Astrocyte of the cerebellum (primary cell): ENCODE results near the gene NDUFS3.

ENCODE experiments used
- DNase-seq: peaks from one replicate; pipeline ENCODE4 v3.0.0-alpha.2; 2011; ENCODE audit warnings: low read depth
- H3K4me3 ChIP-seq: 2 replicates; pipeline ENCODE4 v1.5.1; 2011; ENCODE audit warnings: mild to moderate bottlenecking, low read depth, low read length, moderate library complexity
- CTCF ChIP-seq: IDR thresholded peaks from 2 replicates; pipeline ENCODE4 v1.5.1; 2012; ENCODE audit warnings: low read length, low read depth, moderate library complexity, mild to moderate bottlenecking; ENCODE audit errors: missing control alignments
- in situ Hi-C: cut with HindIII; loops from 2 replicates; pipeline ENCODE4 v1.10.0; 2017; ENCODE audit warnings: low sequenced_read_pairs

Gene NDUFS3

GRCh38 chr11:47564933-47565339, 13.9 kb upstream of the NDUFS3 start:
- H3K4me3 ChIP-seq: peak overlapping the region; percentile 84
- no peak for TF ChIP-seq CTCF
- DNase-seq: no peak
- in situ Hi-C loops: no loop called here

GRCh38 chr11:47565340-47566148, 13.3 kb upstream of the NDUFS3 start, which contains the start of gene PTPMT1:
TSS of gene PTPMT1 (plus strand) at chr11:47565599. CDS start at chr11:47565623, 24 bp downstream.
- H3K4me3 ChIP-seq: peak within 1 kb of the TSS; percentile 84
- no peak for DNase-seq
- in situ Hi-C loops: no loop called here
- TF ChIP-seq CTCF: no peak

GRCh38 chr11:47566149-47566698, 12.7 kb upstream of the NDUFS3 start:
- in situ Hi-C loops: no loop called here
- DNase-seq: no peak
- H3K4me3 ChIP-seq: peak overlapping the region; percentile 84
- no peak for TF ChIP-seq CTCF

GRCh38 chr11:47569646-47570045, 9.2 kb upstream of the NDUFS3 start:
- no peak overlapping the region for H3K4me3 ChIP-seq
- TF ChIP-seq CTCF: no peak
- in situ Hi-C loops: no loop called here
- no peak for DNase-seq

GRCh38 chr11:47570651-47571356, 8.1 kb upstream of the NDUFS3 start:
- TF ChIP-seq CTCF: no peak
- in situ Hi-C loops: no loop called here
- no peak overlapping the region for H3K4me3 ChIP-seq
- no peak for DNase-seq

GRCh38 chr11:47571357-47571729, 7.5 kb upstream of the NDUFS3 start:
- in situ Hi-C loops: no loop called here
- H3K4me3 ChIP-seq: no peak overlapping the region
- no peak for DNase-seq
- no peak for TF ChIP-seq CTCF
